ENCODE measurements around the gene DNAJC12.
"Not testable (repeated sequence)": the region's sequence is repeated elsewhere in the genome, so short reads cannot be mapped to it uniquely, and the experiment has no call there.

DNAJC12 gene

GRCh38 chr10:67763499-67764011 is 74.4 kb downstream of the DNAJC12 start:
- peak; percentile 83 for DNase-seq (ENCODE audit: low read depth, low spot score)

GRCh38 chr10:67762567-67762966 is 75.4 kb downstream of the DNAJC12 start:
- not testable (repeated sequence) for DNase-seq (ENCODE audit: low read depth, low spot score)

DNA sequence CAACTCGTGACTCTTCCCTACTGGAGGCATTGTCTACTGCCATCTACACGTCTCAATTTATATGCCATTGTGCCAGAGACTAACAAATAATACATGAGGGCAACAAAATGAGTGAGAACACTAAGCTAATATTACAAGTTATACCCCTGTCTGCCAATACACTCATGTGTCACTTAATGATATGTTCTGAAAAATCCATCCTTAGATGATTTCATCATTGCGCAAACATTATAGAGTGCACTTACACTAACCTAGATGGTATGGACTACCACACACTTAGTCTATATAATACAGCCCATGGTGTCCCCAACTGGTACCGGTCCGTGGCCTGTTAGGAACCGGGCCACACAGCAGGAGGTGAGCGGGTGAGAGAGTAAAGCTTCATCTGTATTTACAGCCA is 77.7 kb downstream of the DNAJC12 start:
- DNase-seq (ENCODE audit: low read depth, low spot score): no peak
